ENCODE results near the gene MORN4. TPM values are rescaled to one million over a fixed set of nuclear protein-coding genes. Genes with fewer than 3 reads are reported as not detected.

MORN4 gene
- total RNA-seq, 2 experiments from 2014 or later: 2.4 to 5.4 TPM

GRCh38 chr10:97598407-97599271 lies 34.7 kb downstream of the MORN4 start:
- ChIA-PET POLR2A (interaction anchor here (0.6 kb wide), 1 partner anchor 20 kb away, joined by 5 read pairs; no protein-coding TSS in a partner anchor), CTCF (ENCODE audit: unreplicated experiment) (no interaction called here)
- no peak for DNase-seq (ENCODE audit: low spot score)
- no peaks in the 10 kb centered on the region for H3K9me2 ChIP-seq (ENCODE audit: insufficient read depth, low read length)
- H2AFZ ChIP-seq (ENCODE audit: low read length): no peak overlapping the region
- no peaks in the 10 kb centered on the region for H3K4me1 ChIP-seq (ENCODE audit: insufficient read depth, low read length, poor library complexity, severe bottlenecking)
- H3K4me3 ChIP-seq (ENCODE audit: low read depth, low read length, poor library complexity, severe bottlenecking): no peak overlapping the region
- H3K79me2 ChIP-seq (ENCODE audit: insufficient read depth, low read depth, low read length): no peaks in the 10 kb centered on the region
- H4K20me1 ChIP-seq (ENCODE audit: insufficient read depth, low read length): no peaks in the 10 kb centered on the region
- no peaks in the 10 kb centered on the region for H3K36me3 ChIP-seq (ENCODE audit: insufficient read depth, low read length)
- no TSS peak for BruUV-seq (replicated peaks)
- no peaks in the 10 kb centered on the region for H3K9me3 ChIP-seq (ENCODE audit: low read length)
- TF ChIP-seq, protein P1, sequence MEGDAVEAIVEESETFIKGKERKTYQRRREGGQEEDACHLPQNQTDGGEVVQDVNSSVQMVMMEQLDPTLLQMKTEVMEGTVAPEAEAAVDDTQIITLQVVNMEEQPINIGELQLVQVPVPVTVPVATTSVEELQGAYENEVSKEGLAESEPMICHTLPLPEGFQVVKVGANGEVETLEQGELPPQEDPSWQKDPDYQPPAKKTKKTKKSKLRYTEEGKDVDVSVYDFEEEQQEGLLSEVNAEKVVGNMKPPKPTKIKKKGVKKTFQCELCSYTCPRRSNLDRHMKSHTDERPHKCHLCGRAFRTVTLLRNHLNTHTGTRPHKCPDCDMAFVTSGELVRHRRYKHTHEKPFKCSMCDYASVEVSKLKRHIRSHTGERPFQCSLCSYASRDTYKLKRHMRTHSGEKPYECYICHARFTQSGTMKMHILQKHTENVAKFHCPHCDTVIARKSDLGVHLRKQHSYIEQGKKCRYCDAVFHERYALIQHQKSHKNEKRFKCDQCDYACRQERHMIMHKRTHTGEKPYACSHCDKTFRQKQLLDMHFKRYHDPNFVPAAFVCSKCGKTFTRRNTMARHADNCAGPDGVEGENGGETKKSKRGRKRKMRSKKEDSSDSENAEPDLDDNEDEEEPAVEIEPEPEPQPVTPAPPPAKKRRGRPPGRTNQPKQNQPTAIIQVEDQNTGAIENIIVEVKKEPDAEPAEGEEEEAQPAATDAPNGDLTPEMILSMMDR (conservative IDR thresholded peaks at IDR 0.05; ENCODE audit: low read length): no peak
- TF ChIP-seq EZH2phosphoT487 (IDR thresholded peaks at IDR 0.05; ENCODE audit: borderline replicate concordance, low read depth, low read length): no peak
- intact Hi-C loops (cut with micrococcal nuclease; ENCODE audit: unreplicated experiment): no loop called here
- no peak overlapping the region for H3K27ac ChIP-seq (ENCODE audit: low read depth, low read length, poor library complexity, severe bottlenecking)
- no peak overlapping the region for H3K4me2 ChIP-seq (ENCODE audit: low read length)

GRCh38 chr10:97597778-97598177 lies 35.5 kb downstream of the MORN4 start:
- H3K4me2 ChIP-seq (ENCODE audit: low read length): no peak overlapping the region
- BruUV-seq (replicated peaks): no TSS peak
- TF ChIP-seq, protein P1 (conservative IDR thresholded peaks at IDR 0.05; ENCODE audit: low read length): no peak
- no peak for TF ChIP-seq EZH2phosphoT487 (IDR thresholded peaks at IDR 0.05; ENCODE audit: borderline replicate concordance, low read depth, low read length)

More at GRCh38 chr10:97597778-97598177, 35.5 kb downstream of the MORN4 start:
- CTCF ChIA-PET (ENCODE audit: unreplicated experiment): no interaction called here
- no peaks in the 10 kb centered on the region for H3K9me2 ChIP-seq (ENCODE audit: insufficient read depth, low read length)
- intact Hi-C loops (cut with micrococcal nuclease; ENCODE audit: unreplicated experiment): no loop called here
- H2AFZ ChIP-seq (ENCODE audit: low read length): no peak overlapping the region
- no peak overlapping the region for H3K27ac ChIP-seq (ENCODE audit: low read depth, low read length, poor library complexity, severe bottlenecking)
- no peaks in the 10 kb centered on the region for H3K79me2 ChIP-seq (ENCODE audit: insufficient read depth, low read depth, low read length)
- H3K4me3 ChIP-seq (ENCODE audit: low read depth, low read length, poor library complexity, severe bottlenecking): no peak overlapping the region
- H4K20me1 ChIP-seq (ENCODE audit: insufficient read depth, low read length): no peaks in the 10 kb centered on the region
- H3K36me3 ChIP-seq (ENCODE audit: insufficient read depth, low read length): no peaks in the 10 kb centered on the region
- H3K4me1 ChIP-seq (ENCODE audit: insufficient read depth, low read length, poor library complexity, severe bottlenecking): no peaks in the 10 kb centered on the region
- no peaks in the 10 kb centered on the region for H3K9me3 ChIP-seq (ENCODE audit: low read length)
- POLR2A ChIA-PET: no interaction called here
- no peak for DNase-seq (ENCODE audit: low spot score)
